Endodermal cell (in vitro differentiated cells): ENCODE data around the gene POLE4. TPM values are rescaled to one million over a fixed set of nuclear protein-coding genes. Genes with fewer than 3 reads are reported as not detected.
A peak's percentile ranks its signal among the peaks of the same experiment; 100 is the strongest.

Source experiments
- DNase-seq: peaks from one replicate; pipeline ENCODE4 v3.0.0-alpha.2; 2017
- H3K27ac ChIP-seq: 2 replicates; pipeline ENCODE4 v1.5.1; 2013; ENCODE audit warnings: mild to moderate bottlenecking, low read depth, low read length, moderate library complexity
- H3K27me3 ChIP-seq: 2 replicates; pipeline ENCODE4 v1.6.1; 2013; ENCODE audit warnings: mild to moderate bottlenecking, low read length, moderate library complexity; ENCODE audit not compliant: insufficient read depth, control insufficient read depth, poor library complexity, severe bottlenecking
- H3K36me3 ChIP-seq: 2 replicates; pipeline ENCODE4 v1.7.0; 2013; ENCODE audit warnings: mild to moderate bottlenecking, low read length, moderate library complexity; ENCODE audit not compliant: control insufficient read depth, insufficient read depth
- H3K4me1 ChIP-seq: one replicate; pipeline ENCODE4 v1.7.0; 2013; ENCODE audit warnings: low read length; ENCODE audit not compliant: control insufficient read depth, insufficient read depth
- H3K4me3 ChIP-seq: 2 replicates; pipeline ENCODE4 v1.5.1; 2013; ENCODE audit warnings: mild to moderate bottlenecking, low read length, moderate library complexity
- H3K9ac ChIP-seq: 2 replicates; pipeline ENCODE4 v1.6.1; 2013; ENCODE audit warnings: mild to moderate bottlenecking, low read length, moderate library complexity; ENCODE audit not compliant: poor library complexity, severe bottlenecking; ENCODE audit errors: extremely low read depth
- H3K9me3 ChIP-seq: 2 replicates; pipeline ENCODE4 v1.6.1; 2013; ENCODE audit warnings: mild to moderate bottlenecking, low read length, moderate library complexity; ENCODE audit not compliant: control insufficient read depth
- H3K27ac Mint-ChIP-seq: 2 replicates; pipeline ENCODE4 v1.8.0; 2020; ENCODE audit warnings: mixed read lengths
- H3K27me3 Mint-ChIP-seq: 2 replicates; pipeline ENCODE4 v1.8.0; 2021; ENCODE audit warnings: mild to moderate bottlenecking, mixed read lengths; ENCODE audit not compliant: insufficient read depth
- H3K36me3 Mint-ChIP-seq: 2 replicates; pipeline ENCODE4 v1.8.0; 2020; ENCODE audit warnings: low read depth, mixed read lengths
- H3K4me1 Mint-ChIP-seq: 2 replicates; pipeline ENCODE4 v1.8.0; 2020; ENCODE audit warnings: mixed read lengths
- H3K4me3 Mint-ChIP-seq: 2 replicates; pipeline ENCODE4 v1.8.0; 2020; ENCODE audit warnings: mild to moderate bottlenecking, moderate library complexity, mixed read lengths
- H3K9me3 Mint-ChIP-seq: 2 replicates; pipeline ENCODE4 v1.8.0; 2020; ENCODE audit warnings: mild to moderate bottlenecking, mixed read lengths
- CTCF ChIP-seq: fragments of 200-600 bp; sonication (generic); conservative IDR thresholded peaks from 2 replicates; pipeline ENCODE4 v1.5.0; 2021; ENCODE audit warnings: antibody characterized with exemption, mild to moderate bottlenecking
- WGBS, 2 experiments: methylation state at CpG; one replicate each; pipeline versions ENCODE4 v1.1.5 to v1.1.7; 2013; ENCODE audit warnings: missing lambda C conversion rate in 2 of 2, mixed read lengths in 1 of 2; ENCODE audit not compliant: insufficient coverage in 1 of 2, insufficient read length in 1 of 2; 5-methylcytosine and 5-hydroxymethylcytosine counted together
- total RNA-seq, 2 donors: library from RNA; stranded (reverse); fragmentation: NEBNext Ultra II Directional in 1 of 2; extraction: Animal tissue kit (Norgen Biotek cat#: 25700) in 1 of 2; gene quantifications; 2 replicates in 1 of 2; 3 replicates in 1 of 2; pipeline ENCODE4 v1.2.1, GENCODE V29; 2021

The POLE4 gene
- total RNA-seq, 2 donors from 2014 or later, result 38.4 to 40.9 TPM

- Mint-ChIP-seq H3K9me3 (peaks cover 3% of the 10 kb centered on the region), H3K36me3 (no peaks in the 10 kb centered on the region), H3K27ac (no peak overlapping the region), H3K4me1 (peaks cover 3% of the 10 kb centered on the region), H3K27me3 (peaks cover 8% of the 10 kb centered on the region), H3K4me3 (no peak overlapping the region)
- Histone ChIP-seq H3K4me1 (no peaks in the 10 kb centered on the region), H3K4me3 (no peak overlapping the region), H3K9ac (no peak overlapping the region), H3K36me3 (no peaks in the 10 kb centered on the region), H3K9me3 (no peaks in the 10 kb centered on the region), H3K27me3 (peaks cover 11% of the 10 kb centered on the region), H3K27ac (no peak overlapping the region)
- DNase-seq, result no peak
- WGBS, 2 experiments, result 85 to 88% methylated on average over 15 to 20 of the region's 20 CpGs
- peak; percentile 57 for TF ChIP-seq CTCF
Measured at GRCh38 chr2:74917702-74918619, 40.5 kb upstream of the POLE4 start.

GRCh38 chr2:74919827-74920226 lies 38.6 kb upstream of the POLE4 start:
- Histone ChIP-seq H3K4me1 (no peaks in the 10 kb centered on the region), H3K27me3 (peaks cover 11% of the 10 kb centered on the region), H3K27ac (no peak overlapping the region), H3K4me3 (peak overlapping the region; percentile 72), H3K36me3 (no peaks in the 10 kb centered on the region), H3K9ac (no peak overlapping the region), H3K9me3 (no peaks in the 10 kb centered on the region)
- H3K4me1 Mint-ChIP-seq, result peaks cover 4% of the 10 kb centered on the region
- peaks cover 3% of the 10 kb centered on the region for H3K9me3 Mint-ChIP-seq
- WGBS, 2 experiments, result 12 to 28% methylated on average over 11 to 34 of the region's 34 CpGs
- peak; percentile 98 for TF ChIP-seq CTCF
- no peaks in the 10 kb centered on the region for H3K36me3 Mint-ChIP-seq
- no peak overlapping the region for H3K27ac Mint-ChIP-seq
- H3K27me3 Mint-ChIP-seq, result peaks cover 8% of the 10 kb centered on the region
- peak overlapping the region; percentile 54 for H3K4me3 Mint-ChIP-seq
- peak; percentile 95 for DNase-seq

- TF ChIP-seq CTCF, result peak; percentile 34
- no peak for DNase-seq
- Histone ChIP-seq H3K27ac (no peak overlapping the region), H3K4me1 (peaks cover 5% of the 10 kb centered on the region), H3K9ac (no peak overlapping the region), H3K9me3 (no peaks in the 10 kb centered on the region), H3K4me3 (no peak overlapping the region), H3K27me3 (peaks cover 11% of the 10 kb centered on the region), H3K36me3 (no peaks in the 10 kb centered on the region)
- Mint-ChIP-seq H3K27me3 (peaks cover 8% of the 10 kb centered on the region), H3K9me3 (peaks cover 3% of the 10 kb centered on the region), H3K4me1 (peaks cover 12% of the 10 kb centered on the region), H3K36me3 (no peaks in the 10 kb centered on the region), H3K27ac (no peak overlapping the region), H3K4me3 (no peak overlapping the region)
- WGBS, 2 experiments, result 90 to 93% methylated on average over 2 of the region's 2 CpGs
Measured at GRCh38 chr2:74921236-74921736, 37.2 kb upstream of the POLE4 start.
